ENCODE data around the gene MACROD1. TPM values are rescaled to one million over a fixed set of nuclear protein-coding genes. Genes with fewer than 3 reads are reported as not detected.
A peak's percentile ranks its signal among the peaks of the same experiment; 100 is the strongest.

The MACROD1 gene
- total and polyA plus RNA-seq, 9 of the 15 experiments (the other 6 are each of a cell fraction or from before 2014, with no cell fraction given) = 1.1 to 60.0 (median 26.4) TPM

GRCh38 chr11:64007629-64008282, 158.2 kb downstream of the MACROD1 start (continued):
- TF ChIP-seq ZNF384 (IDR thresholded peaks at IDR 0.05; ENCODE audit: low read depth, low read length) = peak; percentile 54
- no peak for TF ChIP-seq SRSF7 (optimal IDR thresholded peaks at IDR 0.05; ENCODE audit: low read depth, low read length)
- no peak for TF ChIP-seq TCF15 (CRISPR knock-in tag; IDR thresholded peaks at IDR 0.05)
- peak in 1 of 2 experiments; percentile 87; a peak in 2 of 4 replicates for TF ChIP-seq ZMIZ1 (IDR thresholded peaks at IDR 0.05; ENCODE audit: low read depth in 2 of 2, low read length in 2 of 2)
- no peak for TF ChIP-seq FUS (optimal IDR thresholded peaks at IDR 0.05; ENCODE audit: low read depth, low read length)
- TF ChIP-seq ARID3B (CRISPR knock-in tag; IDR thresholded peaks at IDR 0.05; ENCODE audit: borderline replicate concordance) = no peak
- TF ChIP-seq ZZZ3 (IDR thresholded peaks at IDR 0.05) = no peak
- TF ChIP-seq MTA2 (IDR thresholded peaks at IDR 0.05; ENCODE audit: low read depth) = peak; percentile 83
- TF ChIP-seq AFF1 (IDR thresholded peaks at IDR 0.05; ENCODE audit: low read depth in 1 of 2, partially characterized antibody in 2 of 2) = no peak
- TF ChIP-seq SIN3A (IDR thresholded peaks at IDR 0.05; ENCODE audit: borderline replicate concordance in 2 of 2, control insufficient read depth in 1 of 2, low read depth in 2 of 2, low read length in 2 of 2) = no peak
- peak; percentile 57; the same call in 1 of the 2 replicates for TF ChIP-seq ZNF395 (CRISPR knock-in tag; IDR thresholded peaks at IDR 0.05)
- no peak for TF ChIP-seq ZNF717 (CRISPR knock-in tag; IDR thresholded peaks at IDR 0.05)
- TF ChIP-seq ZC3H8 (IDR thresholded peaks at IDR 0.05) = no peak
- TF ChIP-seq ELF2 (CRISPR knock-in tag; IDR thresholded peaks at IDR 0.05) = no peak
- no peak for TF ChIP-seq ZC3H4 (CRISPR knock-in tag; IDR thresholded peaks at IDR 0.05; ENCODE audit: borderline replicate concordance)
- TF ChIP-seq ZFP30 (CRISPR knock-in tag; IDR thresholded peaks at IDR 0.05; ENCODE audit: borderline replicate concordance) = no peak
